GM19035 (cell line): ENCODE results near the gene RABL3.
"Not testable (repeated sequence)": the region's sequence is repeated elsewhere in the genome, so short reads cannot be mapped to it uniquely, and the experiment has no call there.

ENCODE experiments used
- ATAC-seq: cut with Tn5 transposase; IDR thresholded peaks from one replicate; pipeline ENCODE4 v1.9.1; 2021; ENCODE audit not compliant: unreplicated experiment

RABL3 gene

DNA sequence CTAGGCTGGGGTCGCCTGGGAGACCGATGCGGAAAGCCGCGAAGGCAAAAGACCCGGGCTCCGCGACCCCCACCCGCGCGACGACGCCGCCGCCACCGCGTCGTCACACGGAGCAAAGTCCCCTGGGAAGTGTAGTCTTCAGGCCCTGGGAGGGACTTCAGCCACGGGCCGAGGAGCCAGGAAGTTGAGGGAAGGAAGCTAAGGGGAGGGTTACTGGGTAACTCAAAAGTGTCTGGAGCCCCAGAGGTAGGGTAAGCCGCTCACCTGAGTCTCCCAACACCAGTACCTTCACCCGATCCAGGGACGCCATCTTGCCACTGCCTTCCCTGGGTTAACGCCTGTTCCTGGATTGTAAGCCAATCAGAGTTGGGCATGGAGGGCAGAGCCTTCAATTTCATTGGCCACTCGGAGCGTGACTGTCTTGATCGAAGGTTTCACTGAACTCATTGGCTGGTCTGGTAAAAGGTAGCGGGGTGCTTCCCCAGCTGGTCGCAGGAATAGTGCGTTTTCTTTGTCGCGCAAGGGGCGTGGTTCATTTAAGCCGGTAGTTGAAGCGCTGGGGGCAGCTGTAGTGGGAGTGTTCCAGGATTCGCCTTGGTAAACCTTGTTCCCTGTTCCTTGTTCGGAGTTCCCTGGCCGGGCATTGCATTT lies at the start of gene RABL3, which contains the start of gene GTF2E1:
TSS of gene RABL3 (minus strand) at position 319 of the 651 bp plus-strand sequence. CDS start at position 310, 9 bp downstream.
TSS of gene GTF2E1 (plus strand) at position 547 of the 651 bp plus-strand sequence. CDS start 7,809 bp downstream, outside the sequence.
- ATAC-seq: peak; percentile 99

DNA sequence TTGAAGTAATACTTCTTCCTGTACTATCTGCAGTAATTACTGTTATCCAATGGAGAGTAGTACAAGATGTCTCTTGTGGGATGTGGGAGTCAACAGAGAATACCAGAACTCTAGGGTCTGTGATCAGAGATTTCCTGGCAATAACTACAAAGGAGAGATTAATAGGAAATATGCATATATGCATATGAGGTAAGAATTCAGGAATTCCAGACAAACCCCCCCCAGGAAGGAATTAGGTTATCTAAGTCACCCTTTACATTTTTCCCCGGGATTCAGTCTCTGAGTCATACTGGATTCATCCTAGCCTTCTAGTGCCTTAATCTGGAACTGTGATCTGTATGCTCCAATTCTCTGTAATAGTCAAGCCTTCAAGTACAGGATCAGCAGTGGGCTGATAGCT lies 49.6 kb upstream of the RABL3 start:
- ATAC-seq: no peak

DNA sequence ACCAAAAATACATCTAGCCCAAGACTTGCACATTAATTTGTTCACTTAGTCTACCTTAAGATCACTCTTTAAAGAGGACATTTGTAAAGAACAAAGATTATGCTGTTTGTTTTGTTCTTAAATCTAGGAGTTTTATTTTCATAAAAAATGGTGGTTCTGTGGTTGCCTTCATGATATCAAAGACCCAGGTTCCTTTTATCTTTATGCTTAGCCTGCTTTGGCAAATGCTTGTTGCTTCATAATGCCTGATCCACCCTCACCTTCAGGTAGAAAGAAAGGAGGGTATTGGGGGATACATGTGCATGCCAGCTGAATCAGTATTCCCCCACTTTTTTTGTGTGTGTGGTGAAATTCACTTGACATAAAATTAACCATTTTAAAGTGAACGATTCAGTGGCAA lies 48.7 kb upstream of the RABL3 start:
- no peak for ATAC-seq

- ATAC-seq: peak; percentile 67
Observed at GRCh38 chr3:120785832-120786231, 43.5 kb upstream of the RABL3 start.

GRCh38 chr3:120780977-120781376 lies 38.7 kb upstream of the RABL3 start:
- ATAC-seq: peak; percentile 95

GRCh38 chr3:120778776-120779175 lies 36.5 kb upstream of the RABL3 start:
- no peak for ATAC-seq

GRCh38 chr3:120775411-120775810 lies 33.1 kb upstream of the RABL3 start:
- ATAC-seq: no peak

DNA sequence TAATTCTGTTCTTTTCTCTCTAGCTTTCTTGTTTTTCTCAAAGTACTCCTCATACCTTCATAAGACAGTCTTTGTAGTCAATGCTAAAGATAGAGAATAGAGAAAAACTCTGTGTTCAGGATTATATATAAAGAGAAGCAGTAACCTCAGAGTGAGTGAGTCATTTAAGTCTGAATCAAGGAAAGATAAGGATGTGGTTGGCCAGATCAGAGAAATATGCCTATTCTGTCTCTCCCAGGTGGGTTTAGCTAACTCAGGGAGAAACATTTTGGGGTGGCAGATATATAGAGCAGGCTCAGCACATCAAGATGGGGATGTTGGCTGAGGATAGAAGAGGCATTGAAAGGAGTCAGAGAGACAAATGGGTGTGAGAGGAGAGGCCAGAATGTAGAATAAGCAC lies 31.6 kb upstream of the RABL3 start:
- ATAC-seq: peak; percentile 66

DNA sequence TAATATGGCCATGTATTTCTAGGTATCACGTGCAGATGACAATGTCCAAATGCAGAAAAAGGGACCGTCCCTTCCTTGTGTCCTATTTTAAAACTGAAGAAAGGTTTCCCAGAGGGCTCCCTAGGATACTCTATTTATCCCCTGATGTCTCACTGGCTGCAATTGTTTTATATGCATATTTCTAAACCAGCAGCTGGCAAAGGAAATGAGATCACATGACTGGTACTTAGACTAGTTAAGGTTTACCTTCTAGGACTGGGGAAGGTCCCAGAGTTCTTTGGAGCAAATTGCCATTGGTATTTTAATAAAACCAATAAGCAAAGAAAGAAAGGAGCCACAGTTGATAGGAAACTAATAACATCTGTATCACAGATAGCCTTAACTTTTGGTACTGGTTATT lies 29.8 kb upstream of the RABL3 start:
- no peak for ATAC-seq

GRCh38 chr3:120770891-120771290 lies 28.6 kb upstream of the RABL3 start:
- ATAC-seq: no peak

DNA sequence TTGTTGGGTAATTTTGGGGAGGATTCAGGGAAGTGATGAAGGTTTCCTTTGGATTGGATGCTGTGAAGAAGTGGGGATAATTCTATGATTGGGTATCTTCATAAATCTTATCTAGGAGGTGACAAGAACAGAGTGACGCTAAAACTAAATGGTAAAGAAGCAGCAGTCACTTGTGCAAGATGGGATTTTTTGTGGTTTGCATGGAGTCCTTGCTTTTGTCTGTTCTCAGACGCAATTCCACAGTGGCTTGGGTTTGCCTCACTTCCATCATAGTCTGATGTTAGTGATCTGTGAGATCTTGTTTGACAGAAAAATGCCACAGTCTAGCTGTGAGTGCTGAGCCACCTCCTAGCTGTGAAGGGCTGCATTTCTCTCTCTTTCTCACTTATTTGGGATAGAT lies 27.1 kb upstream of the RABL3 start:
- no peak for ATAC-seq

GRCh38 chr3:120767106-120767505 lies 24.8 kb upstream of the RABL3 start:
- no peak for ATAC-seq

GRCh38 chr3:120766576-120766975 lies 24.3 kb upstream of the RABL3 start:
- no peak for ATAC-seq

GRCh38 chr3:120765830-120766493 lies 23.6 kb upstream of the RABL3 start:
- ATAC-seq: peak; percentile 64

DNA sequence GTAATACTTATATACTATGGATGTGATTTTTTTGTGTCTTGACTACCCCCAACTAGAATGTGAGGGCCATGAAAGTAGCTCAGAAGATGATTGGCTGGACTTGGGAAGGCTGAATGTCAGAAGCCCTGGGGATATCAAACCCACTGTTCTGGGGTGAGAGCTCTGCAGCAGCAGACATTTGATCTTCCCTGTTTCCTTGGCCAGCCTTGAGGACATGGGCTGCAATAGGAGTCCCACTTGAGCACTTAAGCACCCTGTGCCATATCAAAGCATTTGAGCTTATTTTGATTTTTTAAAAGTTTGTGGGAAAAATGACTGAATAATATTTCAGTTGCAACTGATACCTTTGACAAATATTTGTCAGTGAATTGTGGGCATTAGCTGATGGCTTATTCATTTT lies 21.9 kb upstream of the RABL3 start:
- ATAC-seq: no peak

DNA sequence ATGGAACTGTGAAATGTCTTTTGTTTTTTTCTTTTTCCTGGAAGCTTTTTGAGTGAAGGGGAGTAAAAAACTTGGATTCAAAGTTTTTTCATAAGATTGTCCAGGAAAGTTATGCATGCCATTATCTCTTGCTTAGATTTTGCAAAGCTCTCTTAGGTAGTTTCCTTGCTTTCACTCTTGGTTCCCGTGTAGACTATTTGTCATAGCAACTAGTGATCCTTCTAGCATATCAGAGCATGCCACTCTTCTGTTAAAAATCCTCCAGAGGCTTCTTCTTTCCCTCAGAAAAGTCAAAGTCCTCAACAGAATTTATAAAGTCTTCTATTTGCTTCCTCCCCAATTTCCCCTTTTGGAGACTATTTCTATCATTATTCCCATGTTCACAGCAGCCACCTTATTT lies 21.3 kb upstream of the RABL3 start:
- ATAC-seq: peak; percentile 81

GRCh38 chr3:120762615-120763014 lies 20.3 kb upstream of the RABL3 start:
- no peak for ATAC-seq

DNA sequence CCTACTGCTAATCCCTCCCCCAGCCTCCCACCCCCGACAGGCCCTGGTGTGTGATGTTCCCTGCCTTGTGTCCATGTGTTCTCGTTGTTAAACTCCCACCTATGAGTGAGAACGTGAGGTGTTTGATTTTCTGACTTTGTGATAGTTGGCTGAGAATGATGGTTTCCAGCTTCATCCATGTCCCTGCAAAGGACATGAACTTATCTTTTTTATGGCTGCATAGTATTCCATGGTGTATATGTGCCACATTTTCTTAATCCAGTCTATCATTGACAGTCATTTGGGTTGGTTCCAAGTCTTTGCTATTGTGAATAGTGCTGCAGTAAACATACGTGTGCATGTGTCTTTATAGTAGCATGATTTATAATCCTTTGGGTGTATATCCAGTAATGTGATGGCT lies 16.2 kb upstream of the RABL3 start:
- not testable (repeated sequence) for ATAC-seq

- no peak for ATAC-seq
Observed at GRCh38 chr3:120756061-120756460, 13.7 kb upstream of the RABL3 start.

- ATAC-seq: no peak
Observed at GRCh38 chr3:120753810-120754209, 11.5 kb upstream of the RABL3 start.

DNA sequence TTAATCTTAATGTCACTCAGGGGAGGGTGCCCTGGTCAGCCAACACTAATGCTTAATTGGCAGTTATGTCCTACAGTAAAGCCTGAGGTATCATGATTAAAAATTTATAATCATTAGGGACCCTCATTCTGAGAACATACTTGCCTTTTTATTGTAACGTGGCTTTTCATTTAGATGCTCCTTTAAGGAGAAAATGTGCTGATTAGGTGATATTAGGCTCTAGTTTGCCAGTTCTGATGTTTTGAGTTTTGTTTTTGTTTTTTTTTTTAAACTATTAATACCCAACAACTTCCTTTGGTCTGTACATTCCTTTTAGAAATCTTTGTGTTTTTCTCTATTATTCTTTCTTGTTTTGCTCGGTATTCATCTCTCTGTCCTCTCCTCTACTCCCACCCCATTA lies 10.5 kb upstream of the RABL3 start:
- ATAC-seq: no peak

DNA sequence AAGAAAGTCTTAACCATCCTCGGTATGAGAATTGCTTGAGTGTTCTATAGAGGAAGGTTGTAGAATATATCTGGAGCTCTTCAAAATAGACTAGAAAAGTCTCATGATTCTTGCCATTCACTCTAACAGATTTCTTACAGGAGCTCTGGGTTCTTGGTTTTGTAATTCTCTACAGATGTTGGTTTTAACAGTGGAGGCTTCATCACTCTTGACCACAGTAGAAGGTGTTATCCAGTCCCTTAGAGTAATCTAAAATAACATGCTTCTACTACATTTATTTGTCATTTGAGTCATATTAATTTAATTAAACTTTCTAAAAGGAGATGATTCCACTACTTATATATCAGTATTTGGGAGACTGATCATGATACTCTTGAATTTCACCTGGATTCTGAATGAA lies 9.9 kb upstream of the RABL3 start:
- ATAC-seq: no peak

- ATAC-seq: no peak
Observed at GRCh38 chr3:120749843-120750242, 7.5 kb upstream of the RABL3 start.
